HepG2 (cell line): ENCODE data around the gene NFE2L2. TPM values are rescaled to one million over a fixed set of nuclear protein-coding genes. Genes with fewer than 3 reads are reported as not detected.
A peak's percentile ranks its signal among the peaks of the same experiment; 100 is the strongest.

Source experiments
- AKAP8 ChIP-seq: sonication (generic); formaldehyde crosslinking; IDR thresholded peaks from 2 replicates; pipeline ENCODE4 v1.5.1; 2020; ENCODE audit warnings: mild to moderate bottlenecking, missing genetic modification reagents
- DMAP1 ChIP-seq: IDR thresholded peaks from 2 replicates; pipeline ENCODE4 v1.6.1; 2016
- HNRNPLL ChIP-seq: fragments of 200-400 bp; formaldehyde crosslinking; IDR thresholded peaks from 2 replicates; pipeline ENCODE4 v1.6.1; 2017; ENCODE audit warnings: mild to moderate bottlenecking, low read depth, low read length; ENCODE audit not compliant: poor library complexity, severe bottlenecking
- KDM1A ChIP-seq: IDR thresholded peaks from 2 replicates; pipeline ENCODE4 v1.6.1; 2016; ENCODE audit warnings: missing compliant biosample characterization
- MAFG ChIP-seq: sonication (generic); formaldehyde crosslinking; IDR thresholded peaks from 2 replicates; pipeline ENCODE4 v1.5.1; 2020; ENCODE audit warnings: mild to moderate bottlenecking, missing genetic modification reagents
- MED8 ChIP-seq: sonication (generic); formaldehyde crosslinking; IDR thresholded peaks from 2 replicates; pipeline ENCODE4 v1.8.1; 2023; ENCODE audit warnings: mild to moderate bottlenecking, missing genetic modification reagents; ENCODE audit not compliant: insufficient replicate concordance
- NFYC ChIP-seq: IDR thresholded peaks from 2 replicates; pipeline ENCODE4 v1.6.1; 2016; ENCODE audit warnings: missing genetic modification reagents, missing compliant biosample characterization
- POLR2AphosphoS5 ChIP-seq: IDR thresholded peaks from 2 replicates; pipeline ENCODE4 v1.6.1; 2012; ENCODE audit warnings: low read depth, low read length
- SMAD1 ChIP-seq: sonication (generic); formaldehyde crosslinking; IDR thresholded peaks from 2 replicates; pipeline ENCODE4 v1.4.0; 2020; ENCODE audit warnings: missing genetic modification reagents, low read depth, mild to moderate bottlenecking, borderline replicate concordance
- SOX5 ChIP-seq: IDR thresholded peaks from 2 replicates; pipeline ENCODE4 v1.6.1; 2016; ENCODE audit warnings: borderline replicate concordance
- ZBTB7B ChIP-seq: sonication (generic); formaldehyde crosslinking; IDR thresholded peaks from 2 replicates; pipeline ENCODE4 v1.4.0; 2020; ENCODE audit warnings: missing genetic modification reagents
- ZFP36L1 ChIP-seq: sonication (generic); formaldehyde crosslinking; IDR thresholded peaks from 2 replicates; pipeline ENCODE4 v1.8.0; 2022; ENCODE audit warnings: mild to moderate bottlenecking, missing genetic modification reagents, moderate library complexity
- ZKSCAN1 ChIP-seq: fragments of 150-350 bp; IDR thresholded peaks from 2 replicates; pipeline ENCODE4 v1.6.1; 2014; ENCODE audit warnings: low read length
- ZNF547 ChIP-seq: sonication (generic); formaldehyde crosslinking; IDR thresholded peaks from 2 replicates; pipeline ENCODE4 v1.5.1; 2020; ENCODE audit warnings: mild to moderate bottlenecking, missing genetic modification reagents
- ZNF570 ChIP-seq: sonication (generic); formaldehyde crosslinking; IDR thresholded peaks from 2 replicates; pipeline ENCODE4 v1.4.0; 2020; ENCODE audit warnings: mild to moderate bottlenecking, missing genetic modification reagents, borderline replicate concordance
- ZNF75D ChIP-seq: sonication (generic); formaldehyde crosslinking; IDR thresholded peaks from 2 replicates; pipeline ENCODE4 v1.8.1; 2023; ENCODE audit warnings: missing genetic modification reagents, mild to moderate bottlenecking, borderline replicate concordance
- ZNF816 ChIP-seq: sonication (generic); formaldehyde crosslinking; IDR thresholded peaks from 2 replicates; pipeline ENCODE4 v1.8.0; 2022; ENCODE audit warnings: missing genetic modification reagents, mild to moderate bottlenecking, borderline replicate concordance
- ZSCAN9 ChIP-seq: IDR thresholded peaks from 2 replicates; pipeline ENCODE4 v1.6.1; 2016; ENCODE audit warnings: borderline replicate concordance
- polyA plus RNA-seq, 8 experiments: library from polyadenylated mRNA; depleted of rRNA in 3 of 8; stranded (reverse) in 7 of 8; unstranded in 1 of 8; fragments of >200 nt; fragmentation: Illumina TruSeq in 4 of 8; extraction: Trizol in 4 of 8; gene quantifications; 2 replicates each; pipeline versions ENCODE4 v1.2.1 to v1.2.3, GENCODE V29; 2011 to 2016; ENCODE audit warnings: low read depth in 4 of 8, missing spikeins in 1 of 8, mixed read lengths in 1 of 8; ENCODE audit not compliant: insufficient read depth in 1 of 8
- total RNA-seq, 5 experiments: library from RNA; depleted of rRNA; stranded (reverse); fragments of >200 nt; fragmentation: Illumina TruSeq; extraction: Trizol; gene quantifications; 2 replicates each; pipeline ENCODE4 v1.2.3, GENCODE V29; 2016; ENCODE audit warnings: low read depth in 1 of 5
- TF ChIP-seq, protein P1 (sequence below): sonication (generic); formaldehyde crosslinking; conservative IDR thresholded peaks from 2 replicates; pipeline ENCODE4 v1.4.0; 2020; ENCODE audit warnings: missing genetic modification reagents
- TF ChIP-seq, protein P2 (sequence below): IDR thresholded peaks from 2 replicates; pipeline ENCODE4 v1.6.1; 2016; ENCODE audit warnings: control low read depth
- TF ChIP-seq, protein P3 (sequence below): sonication (generic); formaldehyde crosslinking; IDR thresholded peaks from 2 replicates; pipeline ENCODE4 v1.5.0; 2020; ENCODE audit warnings: missing genetic modification reagents

NFE2L2 gene
- total and polyA plus RNA-seq, 2 of the 13 experiments (the other 11 are each of a cell fraction or from before 2014, with no cell fraction given), result 84.6 to 215 TPM

DNA sequence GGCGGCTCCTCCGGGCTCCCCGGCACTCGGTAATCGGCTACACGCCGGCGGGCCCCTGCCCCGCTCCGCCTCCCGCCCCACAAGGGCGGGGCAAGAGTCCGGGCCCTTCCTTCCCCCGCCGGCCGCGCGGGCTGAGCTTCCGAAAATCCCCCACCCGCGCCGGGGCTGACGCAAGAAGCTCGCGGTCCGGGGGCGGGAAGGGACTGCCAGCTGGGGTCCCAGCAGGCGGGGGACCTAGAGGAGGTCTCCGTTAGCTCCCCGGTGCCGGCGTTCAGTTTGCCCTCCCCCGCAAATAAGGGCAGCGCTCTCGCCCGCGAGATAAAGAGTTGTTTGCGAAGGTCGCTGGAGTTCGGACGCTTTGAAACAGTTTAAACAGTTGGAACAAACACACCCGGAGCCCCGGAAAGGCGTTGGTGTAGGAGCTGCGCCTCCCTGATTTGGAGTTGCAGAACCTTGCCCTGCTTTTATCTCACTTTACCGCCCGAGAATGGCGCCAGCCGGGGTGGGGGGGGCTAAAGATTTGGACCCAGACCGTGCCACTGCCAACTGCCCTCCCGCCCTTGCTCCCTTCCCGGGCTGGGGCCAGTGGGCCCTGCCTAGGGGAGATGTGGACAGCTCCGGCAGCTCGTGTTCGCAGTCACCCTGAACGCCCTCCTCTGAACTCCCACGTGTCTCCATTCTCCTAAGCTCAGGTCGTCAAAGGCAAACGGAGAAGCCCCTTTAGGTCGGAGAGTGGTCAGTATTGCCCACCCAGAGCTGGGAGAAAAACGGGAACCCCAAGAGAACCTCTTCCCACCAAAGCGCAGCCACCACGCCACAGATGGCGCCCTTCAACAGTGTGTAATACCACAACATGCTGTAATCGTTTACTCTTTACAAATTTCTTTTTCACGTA is at the start of gene NFE2L2 (continued):
- TF ChIP-seq HNRNPLL (peak; percentile 95), KDM1A (CRISPR knock-in tag) (no peak), MAFG (CRISPR knock-in tag) (no peak), ZFP36L1 (CRISPR knock-in tag) (0 out of 2 replicates have a peak, but pooled peaks have one; percentile 47), POLR2AphosphoS5 (peak; percentile 59), MED8 (CRISPR knock-in tag) (peak; percentile 87), ZNF570 (no peak), ZKSCAN1 (no peak), ZBTB7B (CRISPR knock-in tag) (peak; percentile 95), AKAP8 (CRISPR knock-in tag) (peak; percentile 65), SMAD1 (CRISPR knock-in tag) (peak; percentile 77), DMAP1 (CRISPR knock-in tag) (peak; percentile 90), ZNF75D (CRISPR knock-in tag) (0 out of 2 replicates have a peak, but pooled peaks have one; percentile 18), NFYC (CRISPR knock-in tag) (no peak), ZNF816 (CRISPR knock-in tag) (peak; percentile 19), ZNF547 (CRISPR knock-in tag) (peak; percentile 94), SOX5 (CRISPR knock-in tag) (peak; percentile 70), ZSCAN9 (CRISPR knock-in tag) (no peak; the same call in 1 of the 2 replicates)
- TF ChIP-seq, protein P1, sequence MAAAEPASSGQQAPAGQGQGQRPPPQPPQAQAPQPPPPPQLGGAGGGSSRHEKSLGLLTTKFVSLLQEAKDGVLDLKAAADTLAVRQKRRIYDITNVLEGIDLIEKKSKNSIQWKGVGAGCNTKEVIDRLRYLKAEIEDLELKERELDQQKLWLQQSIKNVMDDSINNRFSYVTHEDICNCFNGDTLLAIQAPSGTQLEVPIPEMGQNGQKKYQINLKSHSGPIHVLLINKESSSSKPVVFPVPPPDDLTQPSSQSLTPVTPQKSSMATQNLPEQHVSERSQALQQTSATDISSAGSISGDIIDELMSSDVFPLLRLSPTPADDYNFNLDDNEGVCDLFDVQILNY, result peak; percentile 81
- TF ChIP-seq, protein P2, sequence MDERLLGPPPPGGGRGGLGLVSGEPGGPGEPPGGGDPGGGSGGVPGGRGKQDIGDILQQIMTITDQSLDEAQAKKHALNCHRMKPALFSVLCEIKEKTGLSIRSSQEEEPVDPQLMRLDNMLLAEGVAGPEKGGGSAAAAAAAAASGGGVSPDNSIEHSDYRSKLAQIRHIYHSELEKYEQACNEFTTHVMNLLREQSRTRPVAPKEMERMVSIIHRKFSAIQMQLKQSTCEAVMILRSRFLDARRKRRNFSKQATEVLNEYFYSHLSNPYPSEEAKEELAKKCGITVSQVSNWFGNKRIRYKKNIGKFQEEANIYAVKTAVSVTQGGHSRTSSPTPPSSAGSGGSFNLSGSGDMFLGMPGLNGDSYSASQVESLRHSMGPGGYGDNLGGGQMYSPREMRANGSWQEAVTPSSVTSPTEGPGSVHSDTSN (CRISPR knock-in tag), result no peak
- TF ChIP-seq, protein P3, sequence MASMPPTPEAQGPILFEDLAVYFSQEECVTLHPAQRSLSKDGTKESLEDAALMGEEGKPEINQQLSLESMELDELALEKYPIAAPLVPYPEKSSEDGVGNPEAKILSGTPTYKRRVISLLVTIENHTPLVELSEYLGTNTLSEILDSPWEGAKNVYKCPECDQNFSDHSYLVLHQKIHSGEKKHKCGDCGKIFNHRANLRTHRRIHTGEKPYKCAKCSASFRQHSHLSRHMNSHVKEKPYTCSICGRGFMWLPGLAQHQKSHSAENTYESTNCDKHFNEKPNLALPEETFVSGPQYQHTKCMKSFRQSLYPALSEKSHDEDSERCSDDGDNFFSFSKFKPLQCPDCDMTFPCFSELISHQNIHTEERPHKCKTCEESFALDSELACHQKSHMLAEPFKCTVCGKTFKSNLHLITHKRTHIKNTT (CRISPR knock-in tag), result no peak
